GM12891 (cell line): ENCODE data around the gene IL1A.

ENCODE experiments used
- DNase-seq: peaks from one replicate; pipeline ENCODE4 v3.0.0; 2011; ENCODE audit warnings: low spot score; ENCODE audit not compliant: insufficient read length
- FAIRE-seq: peaks from 2 replicates; lab custom pipeline; 2011; peaks lifted over from hg19 to GRCh38; lab: Jason Lieb, UNC
- PAX5 ChIP-seq: IDR thresholded peaks from 2 replicates; pipeline ENCODE4 v1.6.1; 2011; ENCODE audit warnings: low read length, moderate library complexity, mild to moderate bottlenecking; ENCODE audit not compliant: insufficient read depth, severe bottlenecking
- POLR2A ChIP-seq: IDR thresholded peaks from 2 replicates; pipeline ENCODE4 v1.6.1; 2011; ENCODE audit warnings: low read depth, low read length, control low read depth
- POLR2AphosphoS5 ChIP-seq: IDR thresholded peaks from 2 replicates; pipeline ENCODE4 v1.6.1; 2011; ENCODE audit warnings: low read depth, low read length, control low read depth
- POU2F2 ChIP-seq: IDR thresholded peaks from 2 replicates; pipeline ENCODE4 v1.6.1; 2011; ENCODE audit warnings: low read depth, mild to moderate bottlenecking, control low read depth, low read length, moderate library complexity
- SPI1 ChIP-seq: IDR thresholded peaks from 2 replicates; pipeline ENCODE4 v1.6.1; 2011; ENCODE audit warnings: low read depth, low read length, control low read depth
- TAF1 ChIP-seq: IDR thresholded peaks from 2 replicates; pipeline ENCODE4 v1.6.1; 2011; ENCODE audit warnings: low read depth, low read length, control low read depth

Gene IL1A

GRCh38 chr2:112728029-112728362 is 56.3 kb downstream of the IL1A start:
- TF ChIP-seq SPI1 (no peak), POLR2AphosphoS5 (no peak), POU2F2 (no peak), PAX5 (no peak)
- no peak for DNase-seq
- FAIRE-seq = no peak

GRCh38 chr2:112727276-112728028 is 56.8 kb downstream of the IL1A start:
- TF ChIP-seq PAX5 = no peak
- TF ChIP-seq TAF1 = no peak
- TF ChIP-seq SPI1 = no peak
- no peak for TF ChIP-seq POLR2AphosphoS5
- no peak for TF ChIP-seq POLR2A
- no peak for TF ChIP-seq POU2F2
- no peak for FAIRE-seq
- DNase-seq = no peak

GRCh38 chr2:112726487-112727190 is 57.7 kb downstream of the IL1A start:
- TF ChIP-seq POLR2AphosphoS5 = no peak
- 0 out of 2 replicates have a peak, but pooled peaks have one; percentile 17 for TF ChIP-seq POU2F2
- TF ChIP-seq PAX5 = peak; percentile 12
- peak; percentile 90 for TF ChIP-seq SPI1
- DNase-seq (peak; percentile 93), FAIRE-seq (peak; percentile 99)

- FAIRE-seq = peak; percentile 45
- DNase-seq = peak; percentile 50
- no peak for TF ChIP-seq TAF1
- TF ChIP-seq SPI1 = no peak
- no peak for TF ChIP-seq POLR2AphosphoS5
- TF ChIP-seq POU2F2 = no peak
- no peak for TF ChIP-seq PAX5
- no peak for TF ChIP-seq POLR2A
These were observed 58.5 kb downstream of the IL1A start for GRCh38 chr2:112725545-112726457.

- DNase-seq (peak; percentile 54), FAIRE-seq (peak; percentile 76)
- TF ChIP-seq POLR2AphosphoS5 (no peak), POLR2A (no peak), POU2F2 (no peak), TAF1 (no peak), PAX5 (no peak), SPI1 (no peak)
These were observed 59.4 kb downstream of the IL1A start for GRCh38 chr2:112724591-112725525.

GRCh38 chr2:112723995-112724394 is 60.3 kb downstream of the IL1A start:
- FAIRE-seq (peak; percentile 5), DNase-seq (no peak)

More at GRCh38 chr2:112723995-112724394, 60.3 kb downstream of the IL1A start:
- TF ChIP-seq SPI1 (no peak), POU2F2 (no peak), POLR2A (no peak), TAF1 (no peak), PAX5 (no peak), POLR2AphosphoS5 (no peak)
